Inflammatory macrophage treated with lipopolysaccharide for 4 hours (primary cell): ENCODE results near the gene HPS5.
A peak's percentile ranks its signal among the peaks of the same experiment; 100 is the strongest.
"Not testable (repeated sequence)": the region's sequence is repeated elsewhere in the genome, so short reads cannot be mapped to it uniquely, and the experiment has no call there.

ENCODE experiments used
- DNase-seq: peaks from one replicate; pipeline ENCODE4 v3.0.0-alpha.2; 2020

The HPS5 gene

DNA sequence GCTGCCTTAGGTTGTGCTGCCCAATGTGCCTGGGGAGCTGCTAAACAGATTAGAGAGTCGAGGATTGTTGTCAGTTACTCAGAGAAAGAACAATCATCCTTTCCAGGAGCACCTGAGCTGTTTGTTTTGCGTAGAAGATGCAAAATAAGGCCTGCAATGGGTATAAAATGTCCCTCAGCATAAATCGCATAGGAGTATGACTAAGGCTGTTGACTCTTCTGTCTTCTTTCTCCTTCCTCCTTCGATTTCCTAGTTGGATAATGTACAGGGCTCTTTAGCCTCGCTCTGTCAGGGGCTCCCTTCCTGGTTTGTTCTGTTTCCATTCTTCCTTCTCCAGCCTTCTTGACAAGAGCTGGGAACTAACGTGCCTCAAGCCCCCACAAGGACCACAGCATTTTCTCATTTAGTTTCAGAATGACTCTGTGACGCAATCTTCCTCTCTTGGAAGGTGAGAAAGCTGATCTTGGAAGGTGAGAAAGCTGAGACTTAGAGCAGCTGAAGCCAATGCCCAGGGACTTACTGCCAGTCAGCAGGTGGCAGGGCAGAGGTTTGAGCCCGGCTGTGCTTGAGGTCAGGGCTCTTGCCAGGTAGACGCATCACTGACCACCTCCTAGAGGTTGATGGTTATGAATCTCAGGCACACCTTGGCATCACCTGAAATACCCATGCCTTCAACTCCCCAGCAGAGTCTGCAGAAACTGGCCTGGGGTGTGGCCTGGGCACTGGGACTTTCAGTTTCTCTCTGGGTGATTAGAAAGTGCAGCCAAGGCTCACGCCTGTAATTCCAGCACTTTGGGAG is 54.4 kb downstream of the HPS5 start:
- DNase-seq = not testable (repeated sequence)

DNA sequence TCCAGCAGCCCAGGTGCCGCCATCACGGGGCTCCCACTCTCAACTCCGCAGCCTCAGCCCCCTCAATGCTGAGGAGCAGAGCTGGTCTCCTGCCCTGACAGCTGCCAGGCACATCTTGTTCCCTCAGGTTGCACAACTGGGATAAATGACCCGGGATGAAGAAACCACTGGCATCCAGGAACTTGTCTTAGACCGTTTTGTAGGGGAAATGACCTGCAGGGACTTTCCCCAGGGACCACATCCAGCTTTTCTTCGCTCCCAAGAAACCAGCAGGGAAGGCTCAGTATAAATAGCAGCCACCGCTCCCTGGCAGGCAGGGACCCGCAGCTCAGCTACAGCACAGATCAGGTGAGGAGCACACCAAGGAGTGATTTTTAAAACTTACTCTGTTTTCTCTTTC is 56.0 kb downstream of the HPS5 start, which contains the start of gene SAA1:
Gene SAA1 (plus strand): TSS at position 316 of the 400 bp plus-strand sequence. CDS start 624 bp downstream, outside the sequence.
- no peak for DNase-seq

DNA sequence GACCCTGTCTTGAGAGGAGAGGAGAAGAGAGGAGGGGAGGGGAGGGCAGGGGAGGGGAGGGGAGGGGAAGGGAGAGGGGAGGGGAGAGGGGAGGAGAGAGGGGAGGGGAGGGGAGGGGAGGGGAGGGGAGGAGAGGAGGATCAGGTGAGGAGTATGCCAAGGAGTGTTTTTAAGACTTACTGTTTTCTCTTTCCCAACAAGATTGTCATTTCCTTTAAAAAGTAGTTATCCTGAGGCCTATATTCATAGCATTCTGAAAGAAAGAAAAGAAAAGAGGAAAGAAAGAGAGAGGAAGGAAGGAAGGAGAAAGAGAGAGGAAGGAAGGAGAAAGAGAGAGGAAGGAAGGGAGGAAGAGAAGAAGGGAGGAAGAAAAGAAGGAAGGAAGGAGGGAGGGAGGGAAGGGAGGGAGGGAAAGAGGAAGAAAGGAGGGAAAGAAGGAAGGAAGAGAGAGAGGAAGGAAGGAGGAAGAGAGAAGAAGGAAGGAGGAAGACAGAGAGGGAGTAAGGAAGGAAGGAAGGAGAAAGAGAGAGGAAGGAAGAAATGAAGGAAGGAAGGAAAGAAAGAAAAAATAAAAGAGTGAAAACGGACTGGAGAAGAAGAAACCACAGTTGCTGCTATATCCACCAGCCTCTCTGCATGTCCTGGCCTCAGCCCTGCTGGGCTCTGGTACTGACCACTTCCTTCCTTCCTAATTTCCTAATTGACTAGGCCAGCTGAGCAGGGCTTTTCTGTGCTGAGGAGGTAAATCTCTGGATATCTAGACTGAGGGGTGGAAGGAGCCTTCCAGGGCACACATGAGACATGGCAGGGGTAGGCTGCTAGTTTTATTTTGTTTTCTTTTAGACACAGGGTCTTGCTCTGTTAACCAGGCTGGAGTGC is 57.0 kb downstream of the HPS5 start:
- DNase-seq = no peak

DNA sequence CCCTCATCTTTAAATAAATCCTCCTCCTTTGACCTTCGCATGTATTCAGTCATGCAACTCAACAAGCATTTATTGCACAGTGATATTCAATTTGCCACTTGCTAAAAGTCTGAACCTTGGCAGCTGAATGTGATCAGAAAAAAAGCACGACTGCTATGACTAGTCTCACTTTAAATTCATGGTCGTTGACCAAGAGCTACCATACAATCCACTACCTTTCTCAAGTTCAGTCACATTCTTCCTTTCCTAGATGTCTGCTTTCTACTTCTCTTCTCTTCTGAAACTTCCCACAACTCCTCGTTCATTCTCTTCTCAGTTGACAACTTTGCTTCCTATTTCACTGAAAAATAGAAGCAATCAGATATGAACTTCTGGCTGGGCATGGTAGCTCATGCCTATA is 57.9 kb downstream of the HPS5 start:
- DNase-seq = no peak

DNA sequence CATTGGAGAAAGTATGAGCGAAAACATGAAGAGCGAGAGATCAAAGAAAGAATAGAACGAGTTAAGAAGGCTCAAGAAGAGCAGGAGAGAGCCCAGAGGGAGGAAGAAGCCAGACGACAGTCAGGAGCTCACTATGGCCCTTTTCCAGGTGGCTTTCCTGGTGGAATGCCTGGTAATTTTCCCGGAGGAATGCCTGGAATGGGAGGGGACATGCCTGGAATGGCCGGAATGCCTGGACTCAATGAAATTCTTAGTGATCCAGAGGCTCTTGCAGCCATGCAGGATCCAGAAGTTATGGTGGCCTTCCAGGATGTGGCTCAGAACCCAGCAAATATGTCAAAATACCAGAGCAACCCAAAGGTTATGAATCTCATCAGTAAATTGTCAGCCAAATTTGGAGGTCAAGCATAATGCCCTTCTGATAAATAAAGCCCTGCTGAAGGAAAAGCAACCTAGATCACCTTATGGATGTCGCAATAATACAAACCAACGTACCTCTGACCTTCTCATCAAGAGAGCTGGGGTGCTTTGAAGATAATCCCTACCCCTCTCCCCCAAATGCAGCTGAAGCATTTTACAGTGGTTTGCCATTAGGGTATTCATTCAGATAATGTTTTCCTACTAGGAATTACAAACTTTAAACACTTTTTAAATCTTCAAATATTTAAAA is 59.1 kb downstream of the HPS5 start:
- DNase-seq = not testable (repeated sequence)

DNA sequence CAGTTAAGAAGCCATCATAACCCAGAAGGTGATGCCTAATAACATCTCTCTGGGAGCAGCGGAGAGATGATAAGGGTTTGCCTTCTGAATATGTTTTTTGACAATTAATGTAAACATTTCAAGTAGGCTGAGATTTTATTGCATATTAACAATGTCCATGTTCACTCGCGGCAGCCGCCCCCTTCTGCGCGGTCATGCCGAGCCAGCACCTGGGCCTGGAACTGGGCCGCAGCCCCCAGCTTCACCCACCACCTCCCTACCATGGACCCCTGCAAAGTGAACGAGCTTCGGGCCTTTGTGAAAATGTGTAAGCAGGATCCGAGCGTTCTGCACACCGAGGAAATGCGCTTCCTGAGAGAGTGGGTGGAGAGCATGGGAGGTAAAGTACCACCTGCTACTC is 60.2 kb downstream of the HPS5 start:
- no peak for DNase-seq

DNA sequence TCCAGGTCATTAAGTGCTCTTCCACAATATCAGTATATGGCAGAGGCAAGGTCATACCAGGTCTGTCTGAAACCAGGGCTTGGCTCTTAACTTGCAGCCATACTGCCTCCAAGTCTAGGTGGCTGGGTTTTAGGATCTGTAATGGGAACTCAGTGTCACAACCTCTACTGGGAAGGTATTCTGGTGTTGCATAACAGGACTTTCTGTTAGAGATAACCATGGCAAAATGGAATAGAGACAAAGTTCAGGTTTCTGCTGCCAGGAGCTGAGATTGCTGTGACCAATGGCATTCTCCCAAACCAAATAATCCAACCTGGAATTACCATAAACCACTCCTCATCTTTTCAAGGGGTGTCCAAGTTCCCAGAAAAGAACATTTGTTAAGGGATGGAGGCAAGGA is 62.7 kb downstream of the HPS5 start:
- DNase-seq = no peak

DNA sequence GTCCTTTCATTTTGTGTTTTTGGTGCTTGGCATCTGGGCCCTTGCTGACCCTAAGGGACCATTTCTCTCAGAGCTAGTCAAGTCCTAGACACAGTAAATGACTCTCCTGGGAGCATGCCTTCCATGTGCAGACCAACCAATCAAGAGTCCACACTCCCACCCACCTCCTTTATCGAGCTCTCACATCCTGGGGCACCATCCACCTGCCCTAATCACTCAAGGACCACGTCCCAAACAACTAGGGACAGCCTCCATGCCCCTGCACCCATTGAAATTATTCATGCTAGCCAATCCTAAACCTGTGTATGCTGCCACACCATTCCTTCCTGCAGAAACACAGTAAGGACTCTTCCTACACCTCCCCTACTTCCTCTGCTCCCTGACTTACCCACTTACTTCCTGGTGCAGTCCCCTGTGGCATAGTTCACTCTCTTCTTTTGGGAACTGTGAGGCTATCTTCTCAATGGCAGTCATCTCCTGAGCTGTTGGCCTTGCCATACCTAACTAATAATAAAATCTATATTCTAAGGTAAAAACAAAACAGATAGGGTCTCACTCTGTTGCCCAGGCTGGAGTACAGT is 67.1 kb downstream of the HPS5 start:
- no peak for DNase-seq

DNA sequence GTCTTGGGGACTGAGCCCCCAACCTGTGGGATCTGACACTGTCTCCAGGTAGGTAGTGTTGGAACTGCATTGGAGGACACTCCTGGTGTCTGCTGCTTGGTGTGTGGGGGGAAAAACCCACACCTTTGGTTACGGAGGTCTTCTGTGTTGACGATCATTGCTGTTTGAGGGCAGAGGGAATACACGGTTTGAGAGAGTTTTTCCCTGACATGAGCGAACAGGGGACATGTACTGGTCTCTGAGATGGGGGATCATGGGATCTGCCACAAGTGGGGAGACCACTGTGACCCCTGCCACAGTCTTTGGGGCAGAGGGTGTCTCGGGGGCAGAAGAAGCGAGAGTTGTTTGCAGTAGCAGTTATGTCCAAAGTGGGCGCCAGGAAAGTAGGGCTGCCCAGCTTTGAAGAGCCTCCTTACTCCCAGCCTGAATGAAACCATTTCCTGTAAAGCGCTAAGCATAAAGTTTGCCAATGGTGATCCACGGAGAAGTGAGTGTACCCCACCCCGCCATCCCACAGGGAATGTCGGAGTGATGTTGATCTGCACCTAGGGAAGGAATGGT is 68.1 kb downstream of the HPS5 start:
- no peak for DNase-seq

DNA sequence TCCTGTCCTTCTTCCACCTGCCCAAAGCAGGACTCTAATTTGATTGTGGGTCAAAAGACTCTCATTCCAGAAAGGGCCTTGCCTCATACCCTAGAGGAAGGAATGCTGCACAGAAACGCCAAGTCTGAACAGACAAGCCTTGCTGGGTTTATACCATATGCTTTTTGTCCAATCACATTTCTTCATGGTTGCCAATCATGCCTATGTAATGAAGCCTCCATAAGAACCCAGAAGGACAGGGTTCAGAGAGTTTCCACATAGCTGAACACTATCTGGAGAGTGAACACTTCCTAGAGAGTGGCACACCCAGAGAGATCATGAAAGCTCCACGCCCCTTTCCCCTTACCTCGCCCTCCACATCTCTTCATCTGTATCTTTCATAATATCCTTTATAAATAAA is 68.7 kb downstream of the HPS5 start:
- DNase-seq = no peak

DNA sequence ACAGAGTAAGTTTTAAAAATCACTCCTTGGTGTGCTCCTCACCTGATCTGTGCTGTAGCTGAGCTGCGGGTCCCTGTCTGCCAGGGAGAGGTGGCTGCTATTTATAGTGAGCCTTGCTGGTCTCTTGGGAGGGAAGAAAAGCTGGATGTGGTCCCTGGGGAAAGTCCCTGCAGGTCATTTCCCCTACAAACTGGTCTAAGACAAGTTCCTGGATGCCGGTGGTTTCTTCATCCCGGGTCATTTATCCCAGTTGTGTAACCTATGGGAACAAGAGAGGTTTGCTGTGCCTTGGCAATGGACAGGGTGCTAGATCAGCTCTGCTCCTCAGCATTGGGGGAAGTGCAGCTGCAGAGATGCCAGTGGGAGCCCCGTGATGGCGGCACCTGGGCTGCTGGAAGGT is 73.4 kb downstream of the HPS5 start, which contains the start of gene SAA2:
Gene SAA2 (minus strand): TSS at position 108 of the 400 bp plus-strand sequence. CDS start 657 bp downstream, outside the sequence.
- peak; percentile 14 for DNase-seq

DNA sequence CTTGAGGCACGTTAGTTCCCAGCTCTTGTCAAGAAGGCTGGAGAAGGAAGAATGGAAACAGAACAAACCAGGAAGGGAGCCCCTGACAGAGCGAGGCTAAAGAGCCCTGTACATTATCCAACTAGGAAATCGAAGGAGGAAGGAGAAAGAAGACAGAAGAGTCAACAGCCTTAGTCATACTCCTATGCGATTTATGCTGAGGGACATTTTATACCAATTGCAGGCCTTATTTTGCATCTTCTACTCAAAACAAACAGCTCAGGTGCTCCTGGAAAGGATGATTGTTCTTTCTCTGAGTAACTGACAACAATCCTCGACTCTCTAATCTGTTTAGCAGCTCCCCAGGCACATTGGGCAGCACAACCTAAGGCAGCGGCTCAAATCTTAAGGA is 74.8 kb downstream of the HPS5 start:
- not testable (repeated sequence) for DNase-seq

DNA sequence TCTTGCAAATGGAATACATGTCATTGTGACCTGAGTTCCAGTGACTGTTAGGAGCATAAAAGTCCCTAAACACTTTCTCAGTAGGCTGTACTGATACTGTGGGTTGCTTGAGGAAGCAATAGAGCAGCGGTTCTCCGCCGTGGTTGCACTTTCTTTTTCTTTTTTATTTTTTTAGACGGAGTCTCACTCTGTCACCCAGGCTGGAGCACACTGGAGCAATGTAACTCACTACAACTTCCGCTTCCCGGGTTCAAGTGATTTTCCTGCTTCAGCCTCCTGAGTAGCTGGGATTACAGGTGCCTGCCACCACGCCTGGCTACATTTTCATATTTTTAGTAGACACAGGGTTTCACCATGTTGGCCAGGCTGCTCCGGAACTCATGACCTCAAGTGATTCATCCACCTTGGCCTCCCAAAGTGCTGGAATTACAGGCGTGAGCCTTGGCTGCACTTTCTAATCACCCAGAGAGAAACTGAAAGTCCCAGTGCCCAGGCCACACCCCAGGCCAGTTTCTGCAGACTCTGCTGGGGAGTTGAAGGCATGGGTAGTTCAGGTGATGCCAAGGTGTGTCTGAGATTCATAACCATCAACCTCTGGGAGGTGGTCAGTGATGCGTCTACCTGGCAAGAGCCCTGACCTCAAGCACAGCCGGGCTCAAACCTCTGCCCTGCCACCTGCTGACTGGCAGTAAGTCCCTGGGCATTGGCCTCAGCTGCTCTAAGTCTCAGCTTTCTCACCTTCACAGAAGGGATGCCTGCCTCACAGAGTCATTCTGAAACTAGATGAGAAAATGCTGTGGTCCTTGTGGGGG is 75.4 kb downstream of the HPS5 start:
- DNase-seq = peak; percentile 69

DNA sequence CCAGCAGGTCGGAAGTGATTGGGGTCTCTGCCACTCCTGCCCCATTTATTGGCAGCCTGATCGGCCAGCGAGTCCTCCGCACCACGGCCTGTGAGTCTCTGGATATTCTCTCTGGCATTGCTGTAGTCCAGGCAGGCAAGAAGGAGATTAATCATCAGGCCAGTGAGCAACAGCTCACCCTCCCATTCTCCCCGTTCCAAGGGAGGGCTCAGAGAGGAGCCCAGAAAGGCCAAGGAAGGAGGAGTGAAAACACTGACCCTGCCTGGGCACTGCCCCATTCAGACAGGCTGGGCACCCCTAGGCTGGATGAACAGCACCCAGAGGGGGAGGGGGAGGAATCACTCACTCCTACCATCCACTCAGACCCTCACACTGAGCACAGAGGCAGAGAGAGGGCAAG is 76.5 kb downstream of the HPS5 start:
- DNase-seq = no peak

DNA sequence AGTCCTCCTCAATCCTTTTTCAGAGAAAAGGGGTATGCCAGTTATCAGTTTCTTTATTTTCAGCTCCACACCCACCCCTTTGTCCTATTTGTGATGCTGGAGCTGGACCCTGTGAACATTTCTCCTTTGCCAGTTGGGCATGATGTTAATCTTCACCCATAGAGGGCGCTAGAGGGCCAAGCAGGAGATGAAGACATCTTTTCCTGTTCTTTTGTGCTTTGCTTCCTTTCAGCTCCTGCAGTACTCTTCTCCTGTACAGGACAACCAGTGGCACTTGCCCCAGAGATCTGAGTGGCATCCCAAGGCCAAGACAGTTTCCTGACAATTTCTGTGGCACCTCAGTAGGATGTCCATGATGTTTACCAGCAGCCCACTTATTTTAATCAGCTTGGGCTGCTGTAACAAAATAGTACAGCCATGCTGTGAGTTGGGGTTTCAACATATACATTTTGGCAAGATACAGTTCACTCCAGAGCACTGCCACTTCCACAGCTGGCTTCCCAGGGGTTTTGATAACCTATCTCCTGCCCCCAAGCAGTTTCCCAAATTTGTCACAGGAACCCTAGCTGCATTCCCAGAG is 78.1 kb downstream of the HPS5 start:
- peak; percentile 71 for DNase-seq

DNA sequence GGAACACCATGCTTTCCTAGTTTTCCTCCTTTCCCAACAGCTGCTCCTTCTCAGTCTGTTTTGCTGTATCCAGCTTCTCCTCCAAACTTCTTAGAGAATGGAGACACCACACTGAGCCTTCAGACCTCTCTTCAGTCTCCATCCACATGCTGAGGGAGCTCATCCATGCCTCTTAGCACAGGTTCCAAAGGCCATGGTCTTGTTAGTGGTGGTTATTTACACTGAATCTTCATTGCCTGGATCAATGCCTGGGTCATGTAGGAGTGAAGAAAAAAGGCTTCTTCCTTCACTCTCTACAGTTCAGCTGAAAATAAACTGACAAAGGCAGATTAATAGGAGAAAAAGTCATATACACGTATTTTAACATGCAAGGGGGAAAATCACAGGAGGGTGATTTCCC is 82.3 kb downstream of the HPS5 start:
- DNase-seq = no peak

DNA sequence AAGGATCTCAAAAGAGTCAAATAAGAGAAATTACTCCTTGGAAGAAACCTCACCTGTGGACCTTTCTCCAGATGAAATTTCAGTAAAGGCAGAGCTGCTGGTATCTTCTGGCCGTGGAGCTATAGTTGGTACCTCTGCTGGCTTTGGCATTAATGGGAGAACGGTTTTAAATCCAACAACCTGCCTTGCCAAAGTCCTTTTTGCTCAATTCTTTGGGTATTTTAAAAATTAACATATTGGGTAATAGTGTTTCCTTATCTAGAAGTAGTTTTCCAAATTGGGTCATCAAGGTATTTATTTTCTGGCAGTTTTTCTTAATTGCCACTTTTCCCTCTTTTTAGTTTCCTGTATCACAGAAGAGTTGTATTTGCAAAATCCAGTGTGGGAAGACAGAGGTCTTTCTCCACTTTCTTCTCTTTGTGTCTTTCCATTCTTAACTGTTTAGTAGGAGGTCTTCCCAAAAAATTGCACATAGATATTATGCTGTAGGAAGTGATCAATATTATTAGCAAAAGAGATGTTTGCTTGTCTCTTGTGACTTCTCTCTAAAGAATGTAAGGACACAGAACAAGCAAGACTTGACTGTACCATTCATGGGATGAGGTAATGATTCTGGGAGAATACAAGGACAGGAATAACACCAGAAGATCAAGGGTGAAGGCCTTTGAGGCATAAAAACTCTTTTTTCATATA is 85.1 kb downstream of the HPS5 start, which contains the start of gene SAA4:
Gene SAA4 (minus strand): TSS at position 139 of the 693 bp plus-strand sequence. CDS start 876 bp downstream, outside the sequence.
- DNase-seq = no peak

DNA sequence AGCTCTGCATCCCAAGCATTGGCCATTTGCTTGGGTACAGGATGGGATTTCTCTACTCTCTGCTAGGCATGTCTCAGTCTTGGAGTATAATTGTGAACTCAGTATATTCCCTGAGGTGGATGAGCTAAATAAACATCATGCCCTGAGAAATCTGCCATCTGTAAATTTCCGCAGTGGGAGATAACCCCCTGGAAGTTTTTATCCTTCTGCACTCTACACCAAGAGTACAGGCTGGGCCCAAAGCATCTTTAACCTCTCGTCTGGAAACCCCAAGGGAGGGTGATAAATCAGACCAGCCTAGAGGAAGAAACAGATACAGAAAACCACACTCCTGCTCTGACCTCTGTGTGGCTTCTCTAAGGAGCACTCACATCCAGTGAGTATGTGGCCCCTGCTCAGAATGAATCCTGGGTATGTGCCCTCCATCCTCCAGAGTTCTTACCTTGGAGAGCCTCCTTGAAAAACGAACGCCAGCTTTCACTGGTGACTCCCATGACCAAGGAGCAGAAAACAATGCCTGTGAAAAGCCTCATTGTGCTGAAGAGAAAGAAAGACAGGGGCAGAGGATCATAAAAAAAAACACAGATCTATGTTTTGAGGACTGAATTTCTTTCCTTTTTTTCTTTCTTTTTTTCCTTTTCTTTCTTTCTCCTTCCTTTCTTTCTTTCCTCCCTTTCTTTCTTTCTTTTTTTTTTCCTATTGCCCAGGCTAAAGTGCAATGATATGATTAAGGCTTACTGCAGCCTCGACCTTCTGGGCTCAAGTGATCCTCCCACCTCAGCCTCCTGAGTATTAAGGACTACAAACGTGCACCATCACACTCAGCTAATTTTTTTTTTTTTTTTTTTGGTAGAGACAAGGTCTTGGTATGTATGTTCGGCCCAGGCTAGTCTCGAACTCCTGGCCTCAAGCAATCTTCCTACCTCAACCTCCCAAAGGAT is 86.3 kb downstream of the HPS5 start:
- no peak for DNase-seq

DNA sequence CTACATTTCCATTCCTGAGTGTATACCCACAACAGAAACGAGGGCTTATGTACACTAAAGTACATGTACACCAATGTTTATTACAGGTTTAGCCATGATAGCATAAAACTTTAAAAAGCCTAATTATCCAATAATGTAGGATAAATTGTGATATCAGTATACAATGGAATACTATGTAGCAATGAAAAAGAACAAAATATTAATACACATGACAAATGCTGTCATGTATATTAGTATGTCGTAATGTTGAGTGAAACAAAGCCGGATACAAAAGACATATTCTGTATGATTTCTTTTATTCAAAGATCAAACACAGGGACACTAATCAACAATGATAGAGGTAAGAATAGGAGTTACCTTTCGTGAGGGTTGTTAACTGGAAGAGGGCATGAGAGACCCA is 88.0 kb downstream of the HPS5 start:
- no peak for DNase-seq
